HepG2 (cell line): ENCODE measurements around the gene FFAR2.

Experiments
- ZNF232 ChIP-seq: sonication (generic); formaldehyde crosslinking; IDR thresholded peaks from 2 replicates; pipeline ENCODE4 v1.4.0; 2020; ENCODE audit warnings: missing genetic modification reagents, borderline replicate concordance
- ZNF253 ChIP-seq: sonication (generic); formaldehyde crosslinking; IDR thresholded peaks from 2 replicates; pipeline ENCODE4 v1.8.0; 2022; ENCODE audit warnings: mild to moderate bottlenecking, missing genetic modification reagents, borderline replicate concordance

DNA sequence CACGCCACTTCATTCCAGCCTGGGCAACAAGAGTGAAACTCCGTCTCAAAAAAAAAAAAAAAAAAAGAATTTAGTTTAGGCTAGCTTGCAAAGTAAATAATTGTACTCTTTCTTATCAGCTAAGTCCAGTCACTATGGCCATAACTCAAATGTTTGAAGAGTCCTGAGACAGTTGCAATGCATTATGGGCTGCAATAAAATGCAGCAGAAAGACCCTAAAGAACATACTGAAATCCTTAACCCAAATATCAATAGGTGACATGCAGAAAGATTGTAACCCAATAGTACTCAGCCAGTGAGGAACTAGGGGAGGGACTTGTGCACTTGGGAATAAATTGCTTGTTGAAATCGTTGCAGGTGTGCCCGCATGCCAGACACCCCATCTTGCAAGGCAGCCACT lies 20.9 kb upstream of the FFAR2 start:
- no peak for TF ChIP-seq ZNF232 (CRISPR knock-in tag)
- no peak for TF ChIP-seq ZNF253
